Inflammatory macrophage (primary cell): ENCODE measurements around the gene ZNF516.

Experiments
- DNase-seq, 2 donors: peaks; one replicate each; pipeline ENCODE4 v3.0.0-alpha.2; 2020 to 2022

The ZNF516 gene

DNA sequence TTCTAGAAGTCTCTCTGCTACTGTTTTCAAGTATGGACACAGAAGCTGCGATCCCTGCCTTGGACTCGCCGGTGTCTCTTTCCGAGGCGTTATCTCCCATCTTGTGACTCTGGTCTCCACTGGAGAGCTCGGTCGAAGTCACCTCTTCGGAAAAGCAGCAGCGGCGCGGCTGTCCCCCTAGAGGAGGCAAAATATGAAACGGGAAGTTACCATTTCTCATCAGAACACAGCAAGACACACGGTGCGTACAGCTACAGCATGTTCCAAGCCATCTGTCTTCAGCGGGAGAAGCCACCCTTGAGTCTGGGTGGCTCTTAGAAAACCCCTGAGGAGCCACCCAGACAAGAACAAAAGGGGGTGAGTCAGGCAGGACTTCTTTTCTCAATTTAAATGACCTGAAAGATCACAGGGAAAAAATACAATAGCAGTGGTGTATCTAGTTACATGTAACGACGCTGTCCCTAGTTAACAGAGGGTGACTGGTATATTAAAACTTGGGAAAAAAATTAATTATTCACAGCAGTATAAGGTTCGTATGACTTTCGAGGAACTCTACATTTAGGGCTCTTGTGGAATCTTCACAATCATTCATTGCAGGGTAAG is 114.8 kb downstream of the ZNF516 start:
- DNase-seq = no peak

DNA sequence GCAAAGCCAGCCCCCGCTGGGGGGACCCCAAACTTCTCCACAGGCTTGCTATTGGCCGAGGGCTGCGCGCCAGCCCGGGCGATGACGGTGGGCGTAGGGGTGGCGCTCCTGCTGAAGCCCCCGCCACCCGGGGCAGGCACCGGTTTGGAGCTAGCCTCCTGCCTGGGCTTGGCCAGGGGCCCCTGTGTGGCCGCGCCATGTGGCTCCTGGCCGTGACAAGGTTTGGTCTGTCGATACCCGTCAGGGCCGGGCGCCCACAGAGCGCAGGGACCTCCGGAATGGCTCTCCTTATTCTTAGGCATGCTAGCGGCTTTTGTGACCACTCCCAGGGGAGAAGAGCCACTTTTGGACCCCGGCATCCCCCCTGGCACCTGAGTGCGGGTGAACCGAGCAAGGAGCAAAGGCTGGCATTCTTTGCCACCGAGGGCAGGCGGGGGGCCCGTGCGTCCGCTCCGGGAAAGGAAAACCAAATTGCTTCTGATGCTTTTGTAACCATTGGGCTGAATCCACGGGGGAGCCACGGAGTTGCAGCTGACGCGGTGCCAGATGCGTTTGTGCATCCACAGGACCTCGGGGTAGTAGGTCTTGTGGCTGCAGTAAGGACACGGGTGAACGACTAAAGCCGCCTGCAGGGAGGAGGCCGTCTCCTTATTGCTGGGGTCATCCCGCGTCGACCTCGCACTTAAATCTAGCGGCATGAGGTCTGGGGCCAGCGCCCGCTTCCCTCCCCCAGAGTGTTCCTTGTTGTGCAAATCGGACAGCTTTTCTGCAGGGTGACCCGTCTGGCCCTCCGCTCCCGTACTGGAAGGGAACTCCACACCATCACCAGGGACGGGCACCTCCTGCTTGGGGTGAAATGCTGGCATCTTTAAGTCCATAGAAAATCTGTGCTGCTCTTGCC is 115.6 kb downstream of the ZNF516 start:
- no peak for DNase-seq

DNA sequence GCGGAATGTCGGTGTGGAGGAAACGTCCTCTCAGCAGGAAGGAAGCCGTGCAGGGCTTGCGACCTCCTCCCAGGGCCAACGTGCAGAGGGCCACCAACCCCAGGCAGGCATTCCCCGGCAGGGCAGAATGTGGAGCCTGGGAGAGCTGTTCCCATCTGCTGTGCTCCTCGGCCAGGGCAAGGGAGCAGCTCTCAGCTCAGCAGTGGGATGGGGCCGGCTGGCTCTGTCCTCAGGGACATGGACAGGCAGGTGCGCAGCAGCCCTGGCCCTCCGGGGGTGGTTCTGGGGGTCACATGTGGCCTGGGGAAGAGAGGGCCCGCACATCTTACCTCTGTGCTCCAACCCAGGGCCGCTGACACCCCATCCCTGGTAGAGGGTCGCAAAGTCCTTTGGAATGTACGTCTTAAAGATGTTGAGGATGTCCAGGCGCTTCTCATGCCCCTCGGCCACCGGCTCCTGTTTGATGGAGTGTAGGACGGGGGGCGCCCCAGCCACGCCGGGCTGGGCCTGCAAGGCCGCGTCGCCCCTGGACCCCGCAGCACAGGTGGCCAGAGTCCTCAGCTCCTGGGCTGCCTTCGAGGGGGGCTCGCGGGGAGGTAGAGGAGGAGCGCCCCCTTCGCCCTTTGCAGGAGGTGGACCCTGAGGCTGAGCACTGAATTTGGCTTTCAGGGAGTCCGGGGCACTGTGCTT is 116.4 kb downstream of the ZNF516 start:
- DNase-seq = no peak

GRCh38 chr18:76377359-76377756 is 117.7 kb downstream of the ZNF516 start:
- DNase-seq = no peak

DNA sequence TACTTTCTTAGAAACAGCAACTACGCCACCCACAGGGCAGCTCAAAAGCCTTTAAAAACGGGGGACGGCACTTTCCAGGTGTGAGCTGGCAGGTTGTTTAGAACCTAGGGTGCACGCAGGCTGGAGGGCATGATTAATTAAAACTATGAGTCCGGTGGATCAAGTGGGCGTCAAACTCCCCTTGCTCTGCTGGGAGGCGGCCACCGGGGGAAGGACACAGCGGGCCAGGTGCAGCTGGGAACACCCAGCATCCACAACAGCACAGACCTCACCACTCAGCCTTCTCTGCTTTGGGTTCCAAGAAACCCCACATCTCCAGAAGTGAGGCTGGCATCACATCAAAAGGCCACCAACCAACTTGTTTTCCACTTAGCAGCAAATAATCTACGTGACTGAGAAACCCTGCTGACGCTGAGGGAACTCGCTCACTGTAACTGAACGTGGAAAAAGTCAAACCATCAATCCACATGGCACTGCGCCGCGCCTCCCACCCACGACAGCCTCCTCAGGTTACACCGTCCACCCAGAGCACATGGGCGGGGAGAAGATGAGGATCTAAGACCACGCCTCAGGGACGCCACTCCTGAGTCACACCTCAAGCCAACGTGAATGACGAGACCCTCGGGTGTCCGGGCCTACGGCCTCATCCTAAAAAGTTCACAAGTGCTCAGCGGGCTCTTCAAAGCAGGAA is 118.2 kb downstream of the ZNF516 start:
- no peak for DNase-seq

- no peak for DNase-seq
These were observed 118.8 kb downstream of the ZNF516 start for GRCh38 chr18:76376225-76376624.

GRCh38 chr18:76374330-76375281 is 120.4 kb downstream of the ZNF516 start:
- DNase-seq = no peak

- no peak for DNase-seq
These were observed 121.7 kb downstream of the ZNF516 start for GRCh38 chr18:76373297-76373696.

GRCh38 chr18:76371301-76372203 is 123.5 kb downstream of the ZNF516 start:
- no peak for DNase-seq

DNA sequence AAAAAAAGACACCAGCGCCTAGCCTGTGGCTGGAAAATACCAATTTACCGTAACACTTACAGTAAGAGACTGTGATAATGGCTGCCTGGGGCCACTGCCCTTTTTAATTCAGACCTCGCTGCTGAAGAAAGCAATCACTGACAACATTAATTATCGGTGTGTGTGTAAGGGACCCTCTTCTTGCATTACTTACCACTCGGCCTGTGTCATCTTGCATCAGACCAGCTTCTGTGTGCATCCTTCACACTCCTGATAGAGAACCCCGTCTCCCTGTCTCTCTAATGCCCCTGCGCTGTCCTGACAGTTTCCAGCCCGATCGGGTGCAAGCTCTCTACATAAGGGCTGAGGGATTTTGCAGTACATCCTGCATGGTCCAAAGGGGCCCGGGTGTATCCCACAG is 124.4 kb downstream of the ZNF516 start:
- no peak for DNase-seq

GRCh38 chr18:76370201-76370600 is 124.8 kb downstream of the ZNF516 start:
- DNase-seq = no peak

DNA sequence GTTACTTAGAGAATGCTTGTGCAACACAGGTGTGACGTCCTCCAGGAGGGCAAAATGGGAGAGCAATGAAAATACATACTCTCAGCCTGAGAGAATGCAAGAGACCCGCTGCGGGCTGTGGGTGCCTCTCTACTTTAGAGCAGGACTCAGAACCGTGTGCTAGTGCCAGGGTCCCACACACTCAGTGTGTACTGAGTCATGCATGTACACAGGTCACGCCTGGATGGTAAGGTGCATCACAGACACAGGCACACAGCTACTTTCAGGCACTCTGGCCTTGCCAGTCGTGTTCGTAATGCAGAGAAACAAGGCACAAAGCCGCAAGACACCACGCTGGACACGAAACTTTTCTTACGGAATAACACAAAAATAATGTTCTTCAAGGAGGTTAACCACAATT is 125.3 kb downstream of the ZNF516 start:
- DNase-seq = no peak

DNA sequence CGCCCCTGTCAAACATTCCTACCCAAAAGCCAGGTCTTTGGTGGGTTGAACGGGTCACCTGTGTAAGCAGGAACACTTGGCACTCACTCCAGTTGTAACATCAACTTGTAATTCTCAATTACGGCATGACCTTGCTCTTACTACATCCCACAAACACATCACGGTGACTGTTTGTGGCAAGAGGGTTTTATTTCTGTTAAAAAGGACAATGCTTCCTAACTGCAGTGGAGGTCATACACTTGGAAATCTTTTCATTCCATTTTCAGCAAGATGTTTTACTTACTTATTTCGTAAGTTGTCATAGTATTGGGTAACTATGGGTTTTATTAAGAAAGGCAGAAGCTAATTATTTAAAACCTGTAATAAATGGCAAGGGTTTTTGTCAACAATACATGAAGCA is 126.1 kb downstream of the ZNF516 start:
- no peak for DNase-seq

GRCh38 chr18:76368271-76368670 is 126.8 kb downstream of the ZNF516 start:
- DNase-seq = no peak

- DNase-seq = no peak
These were observed 127.6 kb downstream of the ZNF516 start for GRCh38 chr18:76367168-76368125.

- no peak for DNase-seq
These were observed 129.5 kb downstream of the ZNF516 start for GRCh38 chr18:76365561-76365960.

- no peak for DNase-seq
These were observed 130.5 kb downstream of the ZNF516 start for GRCh38 chr18:76364282-76365259.

- DNase-seq = no peak
These were observed 131.5 kb downstream of the ZNF516 start for GRCh38 chr18:76363436-76364120.
